Measurements from ENCODE around the gene NUP214. TPM values are rescaled to one million over a fixed set of nuclear protein-coding genes. Genes with fewer than 3 reads are reported as not detected.
"Not testable (repeated sequence)": the region's sequence is repeated elsewhere in the genome, so short reads cannot be mapped to it uniquely, and the experiment has no call there.

Gene NUP214
- total and polyA plus RNA-seq, 2 of the 8 experiments (the other 6 are each of a cell fraction or from before 2014, with no cell fraction given): 28.6 to 50.2 TPM

GRCh38 chr9:131158673-131159072 lies 33.3 kb downstream of the NUP214 start:
- peaks cover 3 to 39% (median 22%) of the 10 kb centered on the region in 4 experiments; a peak in 7 of 8 replicates for H3K36me3 ChIP-seq (ENCODE audit: control insufficient read depth in 2 of 4, insufficient read depth in 4 of 4, low read length in 3 of 4)
- not testable (repeated sequence) for H3K56ac ChIP-seq (replicated peaks; ENCODE audit: insufficient read length, low read depth, low read length); H2BK12ac ChIP-seq (ENCODE audit: low read depth, low read length); H2AFZ ChIP-seq (ENCODE audit: low read length); H3K9me3 ChIP-seq (ENCODE audit: insufficient read depth in 2 of 2, low read depth in 1 of 2, low read length in 1 of 2); H4K5ac ChIP-seq (ENCODE audit: insufficient read length, low read depth, low read length); H3K18ac ChIP-seq (ENCODE audit: extremely low read depth, low read length); H3K23me2 ChIP-seq (ENCODE audit: low read depth, low read length); H3K4me2 ChIP-seq (ENCODE audit: insufficient read depth in 1 of 2, low read depth in 2 of 2, low read length in 2 of 2); H2BK120ac ChIP-seq (replicated peaks; ENCODE audit: low read depth, low read length); H3K14ac ChIP-seq (ENCODE audit: insufficient read length); FAIRE-seq; H3K27ac ChIP-seq (ENCODE audit: low read depth, low read length); H2BK15ac ChIP-seq (ENCODE audit: low read length); H2AK5ac ChIP-seq (ENCODE audit: low read depth, low read length); H4K91ac ChIP-seq (replicated peaks; ENCODE audit: insufficient read length, low read length); H3K4ac ChIP-seq (replicated peaks; ENCODE audit: insufficient read length, low read depth, low read length); H3K4me3 ChIP-seq (ENCODE audit: extremely low read depth in 1 of 4, insufficient read depth in 2 of 4, low read depth in 3 of 4, low read length in 4 of 4); H3K27me3 ChIP-seq (replicated peaks in 1 of 4; ENCODE audit: control insufficient read depth in 3 of 4, extremely low read depth in 1 of 4, insufficient read depth in 3 of 4, low read length in 3 of 4); H3K79me2 ChIP-seq (ENCODE audit: control insufficient read depth in 1 of 2, insufficient read depth in 2 of 2, low read length in 2 of 2); H2BK5ac ChIP-seq (ENCODE audit: low read depth, low read length); DNase-seq (ENCODE audit: low read depth in 1 of 2, low spot score in 2 of 2); H3K9ac ChIP-seq (replicated peaks in 1 of 4; ENCODE audit: extremely low read depth in 1 of 4, low read depth in 3 of 4, low read length in 3 of 4); H3K4me1 ChIP-seq (replicated peaks in 1 of 4; ENCODE audit: control insufficient read depth in 3 of 4, insufficient read depth in 4 of 4, low read length in 3 of 4); H3K79me1 ChIP-seq (ENCODE audit: low read depth, low read length); H4K8ac ChIP-seq (ENCODE audit: extremely low read depth, insufficient read depth, low read length); H3K23ac ChIP-seq (ENCODE audit: insufficient read length); H2BK20ac ChIP-seq (ENCODE audit: low read length); H4K20me1 ChIP-seq (replicated peaks in 1 of 2; ENCODE audit: control insufficient read depth in 1 of 2, insufficient read depth in 2 of 2, low read length in 2 of 2)
- WGBS, 2 experiments (ENCODE audit: extremely low coverage in 1 of 2, insufficient coverage in 1 of 2, insufficient read length in 1 of 2, insufficient replicate concordance in 2 of 2, low coverage in 1 of 2, low lambda C conversion rate in 2 of 2, missing lambda C conversion rate in 1 of 2): 93% methylated on average over 1 of the region's 1 CpG; no CpG with 5 or more reads in 1 of the 2 experiments
- ChIA-PET POLR2A (ENCODE audit: partially characterized antibody) (interaction anchor here (1.5 kb wide), 1 partner anchor 9 kb away, joined by 5 read pairs; no protein-coding TSS in a partner anchor), CTCF (ENCODE audit: partially characterized antibody) (interaction anchor here (1.0 to 1.6 kb wide), 3 partner anchors 49 to 178 kb away, joined by 3 to 5 read pairs (median 4); no protein-coding TSS in a partner anchor)

All from H1 (cell line).